ENCODE measurements around the gene FOXC1. TPM values are rescaled to one million over a fixed set of nuclear protein-coding genes. Genes with fewer than 3 reads are reported as not detected.

FOXC1 gene
- total and polyA plus RNA-seq, 2 experiments from 2014 or later, result 3.3 to 11.1 TPM

- WGBS, 2 experiments (ENCODE audit: low coverage in 1 of 2, low lambda C conversion rate in 2 of 2, missing lambda C conversion rate in 2 of 2), result 63 to 72% methylated on average over 3 of the region's 3 CpGs
- Histone ChIP-seq H3K9ac (no peak overlapping the region), H2AFZ (no peak overlapping the region), H3K27ac (no peak overlapping the region), H3K4me3 (no peak overlapping the region), H3K36me3 (ENCODE audit: low read depth) (no peaks in the 10 kb centered on the region), H3K27me3 (replicated peaks; ENCODE audit: insufficient read depth) (peaks cover 4% of the 10 kb centered on the region; the same call in 1 of the 2 replicates), H3K79me2 (ENCODE audit: insufficient read depth) (no peaks in the 10 kb centered on the region), H4K20me1 (ENCODE audit: insufficient read depth) (no peaks in the 10 kb centered on the region), H3K4me2 (ENCODE audit: unreplicated experiment) (no peak overlapping the region), H3K4me1 (ENCODE audit: insufficient read depth) (no peaks in the 10 kb centered on the region), H3F3A (ENCODE audit: insufficient read depth) (no peaks in the 10 kb centered on the region), H3K9me2 (ENCODE audit: insufficient read depth) (no peaks in the 10 kb centered on the region), H3K9me3 (ENCODE audit: low read depth) (no peaks in the 10 kb centered on the region)
- TF ChIP-seq EZH2phosphoT487 (IDR thresholded peaks at IDR 0.05; ENCODE audit: insufficient read depth, low read depth) (no peak), EZH2 (IDR thresholded peaks at IDR 0.05; ENCODE audit: insufficient read depth, poor library complexity, severe bottlenecking) (no peak)
- in situ Hi-C loops (cut with MboI), result no loop called here
- DNase-seq, result no peak
Measured at GRCh38 chr6:1569377-1569776, 40.3 kb upstream of the FOXC1 start.

- Histone ChIP-seq H3F3A (ENCODE audit: insufficient read depth) (no peaks in the 10 kb centered on the region), H2AFZ (no peak overlapping the region), H3K4me3 (no peak overlapping the region), H3K9ac (no peak overlapping the region), H4K20me1 (ENCODE audit: insufficient read depth) (no peaks in the 10 kb centered on the region), H3K4me2 (ENCODE audit: unreplicated experiment) (no peak overlapping the region), H3K27ac (no peak overlapping the region), H3K9me3 (ENCODE audit: low read depth) (no peaks in the 10 kb centered on the region), H3K4me1 (ENCODE audit: insufficient read depth) (no peaks in the 10 kb centered on the region), H3K36me3 (ENCODE audit: low read depth) (no peaks in the 10 kb centered on the region), H3K9me2 (ENCODE audit: insufficient read depth) (no peaks in the 10 kb centered on the region), H3K79me2 (ENCODE audit: insufficient read depth) (no peaks in the 10 kb centered on the region), H3K27me3 (replicated peaks; ENCODE audit: insufficient read depth) (no peaks in the 10 kb centered on the region)
- in situ Hi-C loops (cut with MboI), result no loop called here
- DNase-seq, result no peak
- TF ChIP-seq EZH2 (IDR thresholded peaks at IDR 0.05; ENCODE audit: insufficient read depth, poor library complexity, severe bottlenecking), result no peak
- no peak for TF ChIP-seq EZH2phosphoT487 (IDR thresholded peaks at IDR 0.05; ENCODE audit: insufficient read depth, low read depth)
- WGBS, 2 experiments (ENCODE audit: low coverage in 1 of 2, low lambda C conversion rate in 2 of 2, missing lambda C conversion rate in 2 of 2), result 20 to 26% methylated on average over 1 of the region's 1 CpG
Measured at GRCh38 chr6:1570848-1571247, 38.9 kb upstream of the FOXC1 start.

GRCh38 chr6:1572892-1573291, 36.8 kb upstream of the FOXC1 start:
- no peak overlapping the region for H3K4me2 ChIP-seq (ENCODE audit: unreplicated experiment)
- H3K36me3 ChIP-seq (ENCODE audit: low read depth), result no peaks in the 10 kb centered on the region
- WGBS, 2 experiments (ENCODE audit: low coverage in 1 of 2, low lambda C conversion rate in 2 of 2, missing lambda C conversion rate in 2 of 2), result 0% methylated on average over 1 of the region's 1 CpG
- no peaks in the 10 kb centered on the region for H3K27me3 ChIP-seq (replicated peaks; ENCODE audit: insufficient read depth)
- no peak overlapping the region for H3K4me3 ChIP-seq
- H3K9me2 ChIP-seq (ENCODE audit: insufficient read depth), result no peaks in the 10 kb centered on the region
- H3F3A ChIP-seq (ENCODE audit: insufficient read depth), result no peaks in the 10 kb centered on the region
- no peaks in the 10 kb centered on the region for H3K9me3 ChIP-seq (ENCODE audit: low read depth)
- no peak overlapping the region for H3K27ac ChIP-seq
- DNase-seq, result no peak
- H3K9ac ChIP-seq, result no peak overlapping the region
- in situ Hi-C loops (cut with MboI), result no loop called here
- TF ChIP-seq EZH2 (IDR thresholded peaks at IDR 0.05; ENCODE audit: insufficient read depth, poor library complexity, severe bottlenecking), result no peak
- no peak overlapping the region for H2AFZ ChIP-seq
- H3K79me2 ChIP-seq (ENCODE audit: insufficient read depth), result no peaks in the 10 kb centered on the region
- H3K4me1 ChIP-seq (ENCODE audit: insufficient read depth), result no peaks in the 10 kb centered on the region
- no peaks in the 10 kb centered on the region for H4K20me1 ChIP-seq (ENCODE audit: insufficient read depth)

GRCh38 chr6:1574083-1574761, 35.5 kb upstream of the FOXC1 start:
- H3K36me3 ChIP-seq (ENCODE audit: low read depth), result no peaks in the 10 kb centered on the region
- no peaks in the 10 kb centered on the region for H3K4me1 ChIP-seq (ENCODE audit: insufficient read depth)
- no peak for TF ChIP-seq EZH2phosphoT487 (IDR thresholded peaks at IDR 0.05; ENCODE audit: insufficient read depth, low read depth)
- TF ChIP-seq EZH2 (IDR thresholded peaks at IDR 0.05; ENCODE audit: insufficient read depth, poor library complexity, severe bottlenecking), result no peak
- no peak overlapping the region for H3K4me3 ChIP-seq
- no peaks in the 10 kb centered on the region for H3F3A ChIP-seq (ENCODE audit: insufficient read depth)
- H2AFZ ChIP-seq, result no peak overlapping the region
- no peak overlapping the region for H3K9ac ChIP-seq
- no peak overlapping the region for H3K27ac ChIP-seq
- H4K20me1 ChIP-seq (ENCODE audit: insufficient read depth), result no peaks in the 10 kb centered on the region
- peaks cover 8% of the 10 kb centered on the region; the same call in 1 of the 2 replicates for H3K27me3 ChIP-seq (replicated peaks; ENCODE audit: insufficient read depth)
- no peak for DNase-seq
- no peaks in the 10 kb centered on the region for H3K79me2 ChIP-seq (ENCODE audit: insufficient read depth)
- 69 to 82% methylated on average over 13 of the region's 13 CpGs for WGBS, 2 experiments (ENCODE audit: low coverage in 1 of 2, low lambda C conversion rate in 2 of 2, missing lambda C conversion rate in 2 of 2)
- no peaks in the 10 kb centered on the region for H3K9me3 ChIP-seq (ENCODE audit: low read depth)
- H3K9me2 ChIP-seq (ENCODE audit: insufficient read depth), result no peaks in the 10 kb centered on the region
- H3K4me2 ChIP-seq (ENCODE audit: unreplicated experiment), result no peak overlapping the region
- in situ Hi-C loops (cut with MboI), result no loop called here
